ENCODE measurements around the gene CFAP100.

- no peak for TF ChIP-seq CTCF (conservative IDR thresholded peaks at IDR 0.05 in 1 of 2, IDR thresholded peaks at IDR 0.05 in 1 of 2; ENCODE audit: extremely low read depth in 1 of 2, insufficient read depth in 1 of 2, low read depth in 1 of 2, low read length in 2 of 2)
- no peak for TF ChIP-seq EZH2 (IDR thresholded peaks at IDR 0.05; ENCODE audit: borderline replicate concordance, low read length)
Measured at GRCh38 chr3:126345231-126345630, 49.5 kb upstream of the CFAP100 start.
